ENCODE results near the gene RAB36. TPM values are rescaled to one million over a fixed set of nuclear protein-coding genes. Genes with fewer than 3 reads are reported as not detected.
A peak's percentile ranks its signal among the peaks of the same experiment; 100 is the strongest.

RAB36 gene
- total and polyA plus RNA-seq, 9 of the 15 experiments (the other 6 are each of a cell fraction or from before 2014, with no cell fraction given) = 0.04 to 0.50 (median 0.08) TPM; not detected in 3

DNA sequence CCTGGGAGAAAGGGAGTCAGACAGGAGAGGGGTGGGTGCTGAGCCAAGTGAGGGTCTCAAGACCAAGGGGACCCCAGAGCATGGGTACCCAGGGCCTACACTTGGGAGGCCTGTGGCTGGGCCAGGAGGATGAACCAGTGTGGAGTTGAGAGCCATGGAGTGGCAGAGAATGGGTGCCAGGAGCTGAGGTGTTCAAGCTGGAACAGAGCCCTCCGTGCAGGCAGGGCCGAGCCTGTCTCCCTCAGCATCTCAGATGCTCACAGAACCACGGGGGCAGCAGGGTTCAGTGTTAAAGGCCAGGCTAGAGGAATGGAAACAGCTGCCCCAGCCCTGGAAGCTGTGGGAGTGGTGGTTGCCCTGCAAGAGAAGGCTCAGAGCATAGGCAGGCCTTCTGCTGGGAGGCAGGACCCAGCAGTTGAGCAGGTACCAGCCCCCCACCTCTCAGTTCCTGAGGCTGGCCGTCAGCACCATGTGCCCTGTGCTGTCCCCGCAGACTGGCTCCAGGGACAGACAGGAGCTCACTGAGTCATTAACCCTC is 35.8 kb upstream of the RAB36 start:
- no peaks in the 10 kb centered on the region for H3K36me3 ChIP-seq (ENCODE audit: control insufficient read depth, insufficient read depth, low read length)
- no peaks in the 10 kb centered on the region for H3K79me2 ChIP-seq (ENCODE audit: control insufficient read depth, insufficient read depth, low read length)
- no peak for FAIRE-seq
- no peaks in the 10 kb centered on the region for H3K9me3 ChIP-seq (replicated peaks; ENCODE audit: control insufficient read depth, insufficient read depth, low read depth, low read length)
- peak overlapping the region in 1 of 2 experiments; percentile 21; a peak in 2 of 4 replicates for H3K9ac ChIP-seq (ENCODE audit: insufficient read depth in 1 of 2, low read depth in 2 of 2, low read length in 2 of 2)
- H3K27ac ChIP-seq (ENCODE audit: extremely low read depth, low read depth, low read length) = no peak overlapping the region
- no TSS peak for BruUV-seq (replicated peaks)
- intact Hi-C loops (cut with micrococcal nuclease) = no loop called here
- DNase-seq (ENCODE audit: extremely low read depth in 1 of 4, low spot score in 3 of 4) = no peak
- H3K4me1 ChIP-seq (replicated peaks in 1 of 2; ENCODE audit: control insufficient read depth in 2 of 2, insufficient read depth in 2 of 2, low read length in 2 of 2) = peaks cover 0 to 36% of the 10 kb centered on the region in 2 experiments; a peak in 2 of 5 replicates
- no peak overlapping the region for H3K4me2 ChIP-seq (ENCODE audit: insufficient read depth, low read length)
- ATAC-seq = no peak
- CTCF ChIA-PET (ENCODE audit: low intra/inter-chr PET ratio) = interaction anchor here (2.1 kb wide), 1 partner anchor 18 kb away, joined by 5 read pairs; no protein-coding TSS in a partner anchor
- no peak overlapping the region for H2AFZ ChIP-seq (ENCODE audit: low read depth, low read length)
- 1% methylated on average over 5 of the region's 5 CpGs for WGBS (ENCODE audit: insufficient coverage, low coverage, missing lambda C conversion rate)
- peaks cover 98% of the 10 kb centered on the region for H4K20me1 ChIP-seq (replicated peaks; ENCODE audit: control insufficient read depth, insufficient read depth, low read length)
- H3K27me3 ChIP-seq (ENCODE audit: control insufficient read depth in 2 of 2, insufficient read depth in 2 of 2, low read length in 2 of 2) = peaks cover 61 to 100% of the 10 kb centered on the region in 2 experiments
- peaks cover 12% of the 10 kb centered on the region for H3K9me1 ChIP-seq (ENCODE audit: control insufficient read depth, insufficient read depth, low read length)
- POLR2A ChIA-PET = interaction anchor here (0.6 to 19.9 kb wide), 15 partner anchors 6 to 149 kb away, joined by 3 to 414 read pairs (median 3); no protein-coding TSS in a partner anchor
- in situ Hi-C loops (cut with MboI) = no loop called here
- H3K4me3 ChIP-seq = no peak overlapping the region
- TF ChIP-seq SIX5 (IDR thresholded peaks at IDR 0.05; ENCODE audit: borderline replicate concordance in 1 of 2, insufficient read depth in 1 of 2, low read depth in 1 of 2, low read length in 2 of 2) = 0 out of 4 replicates have a peak, but pooled peaks of 1 of the 2 experiments have one; percentile 3
- 0 out of 4 replicates have a peak, but pooled peaks of 1 of the 2 experiments have one; percentile 12 for TF ChIP-seq TBL1XR1 (IDR thresholded peaks at IDR 0.05; ENCODE audit: low read length in 2 of 2)
- peak; percentile 19 for TF ChIP-seq POU5F1 (IDR thresholded peaks at IDR 0.05; ENCODE audit: borderline replicate concordance, low read depth, low read length, partially characterized antibody)
- TF ChIP-seq MAFK (IDR thresholded peaks at IDR 0.05; ENCODE audit: low read length) = 0 out of 2 replicates have a peak, but pooled peaks have one; percentile 38
- TF ChIP-seq, protein P1, sequence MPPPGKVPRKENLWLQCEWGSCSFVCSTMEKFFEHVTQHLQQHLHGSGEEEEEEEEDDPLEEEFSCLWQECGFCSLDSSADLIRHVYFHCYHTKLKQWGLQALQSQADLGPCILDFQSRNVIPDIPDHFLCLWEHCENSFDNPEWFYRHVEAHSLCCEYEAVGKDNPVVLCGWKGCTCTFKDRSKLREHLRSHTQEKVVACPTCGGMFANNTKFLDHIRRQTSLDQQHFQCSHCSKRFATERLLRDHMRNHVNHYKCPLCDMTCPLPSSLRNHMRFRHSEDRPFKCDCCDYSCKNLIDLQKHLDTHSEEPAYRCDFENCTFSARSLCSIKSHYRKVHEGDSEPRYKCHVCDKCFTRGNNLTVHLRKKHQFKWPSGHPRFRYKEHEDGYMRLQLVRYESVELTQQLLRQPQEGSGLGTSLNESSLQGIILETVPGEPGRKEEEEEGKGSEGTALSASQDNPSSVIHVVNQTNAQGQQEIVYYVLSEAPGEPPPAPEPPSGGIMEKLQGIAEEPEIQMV (tag; conservative IDR thresholded peaks at IDR 0.05; ENCODE audit: low read depth) = no peak
- TF ChIP-seq, protein P2, sequence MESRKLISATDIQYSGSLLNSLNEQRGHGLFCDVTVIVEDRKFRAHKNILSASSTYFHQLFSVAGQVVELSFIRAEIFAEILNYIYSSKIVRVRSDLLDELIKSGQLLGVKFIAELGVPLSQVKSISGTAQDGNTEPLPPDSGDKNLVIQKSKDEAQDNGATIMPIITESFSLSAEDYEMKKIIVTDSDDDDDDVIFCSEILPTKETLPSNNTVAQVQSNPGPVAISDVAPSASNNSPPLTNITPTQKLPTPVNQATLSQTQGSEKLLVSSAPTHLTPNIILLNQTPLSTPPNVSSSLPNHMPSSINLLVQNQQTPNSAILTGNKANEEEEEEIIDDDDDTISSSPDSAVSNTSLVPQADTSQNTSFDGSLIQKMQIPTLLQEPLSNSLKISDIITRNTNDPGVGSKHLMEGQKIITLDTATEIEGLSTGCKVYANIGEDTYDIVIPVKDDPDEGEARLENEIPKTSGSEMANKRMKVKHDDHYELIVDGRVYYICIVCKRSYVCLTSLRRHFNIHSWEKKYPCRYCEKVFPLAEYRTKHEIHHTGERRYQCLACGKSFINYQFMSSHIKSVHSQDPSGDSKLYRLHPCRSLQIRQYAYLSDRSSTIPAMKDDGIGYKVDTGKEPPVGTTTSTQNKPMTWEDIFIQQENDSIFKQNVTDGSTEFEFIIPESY (CRISPR knock-in tag; IDR thresholded peaks at IDR 0.05) = no peak
- TF ChIP-seq MCM3 (IDR thresholded peaks at IDR 0.05) = 0 out of 2 replicates have a peak, but pooled peaks have one; percentile 63
- TF ChIP-seq KDM4B (IDR thresholded peaks at IDR 0.05; ENCODE audit: borderline replicate concordance in 2 of 2, low read depth in 1 of 2) = peak in 1 of 2 experiments; percentile 16; a peak in 1 of 4 replicates
- no peak for TF ChIP-seq HMGN3 (IDR thresholded peaks at IDR 0.05; ENCODE audit: borderline replicate concordance, extremely low read depth, insufficient read length, low read depth, low read length)
- peak; percentile 26; the same call in 1 of the 2 replicates for TF ChIP-seq ATF1 (CRISPR knock-in tag; IDR thresholded peaks at IDR 0.05)
- no peak for TF ChIP-seq ATF1 (tag; IDR thresholded peaks at IDR 0.05)
- TF ChIP-seq, protein P3, sequence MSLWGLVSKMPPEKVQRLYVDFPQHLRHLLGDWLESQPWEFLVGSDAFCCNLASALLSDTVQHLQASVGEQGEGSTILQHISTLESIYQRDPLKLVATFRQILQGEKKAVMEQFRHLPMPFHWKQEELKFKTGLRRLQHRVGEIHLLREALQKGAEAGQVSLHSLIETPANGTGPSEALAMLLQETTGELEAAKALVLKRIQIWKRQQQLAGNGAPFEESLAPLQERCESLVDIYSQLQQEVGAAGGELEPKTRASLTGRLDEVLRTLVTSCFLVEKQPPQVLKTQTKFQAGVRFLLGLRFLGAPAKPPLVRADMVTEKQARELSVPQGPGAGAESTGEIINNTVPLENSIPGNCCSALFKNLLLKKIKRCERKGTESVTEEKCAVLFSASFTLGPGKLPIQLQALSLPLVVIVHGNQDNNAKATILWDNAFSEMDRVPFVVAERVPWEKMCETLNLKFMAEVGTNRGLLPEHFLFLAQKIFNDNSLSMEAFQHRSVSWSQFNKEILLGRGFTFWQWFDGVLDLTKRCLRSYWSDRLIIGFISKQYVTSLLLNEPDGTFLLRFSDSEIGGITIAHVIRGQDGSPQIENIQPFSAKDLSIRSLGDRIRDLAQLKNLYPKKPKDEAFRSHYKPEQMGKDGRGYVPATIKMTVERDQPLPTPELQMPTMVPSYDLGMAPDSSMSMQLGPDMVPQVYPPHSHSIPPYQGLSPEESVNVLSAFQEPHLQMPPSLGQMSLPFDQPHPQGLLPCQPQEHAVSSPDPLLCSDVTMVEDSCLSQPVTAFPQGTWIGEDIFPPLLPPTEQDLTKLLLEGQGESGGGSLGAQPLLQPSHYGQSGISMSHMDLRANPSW (CRISPR knock-in tag; IDR thresholded peaks at IDR 0.05) = 0 out of 2 replicates have a peak, but pooled peaks have one; percentile 1
- no peak for TF ChIP-seq MYNN (IDR thresholded peaks at IDR 0.05)
- peak; percentile 56; the same call in 1 of the 2 replicates for TF ChIP-seq MYNN (CRISPR knock-in tag; IDR thresholded peaks at IDR 0.05)

Measured in K562 (cell line).